Vagina (tissue), 2 donors: Measurements from ENCODE around the gene SOX18.

Experiments
- CTCF ChIP-seq, 3 experiments: fragments of 450-650 bp in 2 of 3; fragments of 200-600 bp in 1 of 3; sonication (generic) in 1 of 3; IDR thresholded peaks; one replicate each; pipeline ENCODE4 v1.5.1; 2017 to 2019; ENCODE audit warnings: antibody characterized with exemption in 3 of 3, mild to moderate bottlenecking in 2 of 3, moderate library complexity in 2 of 3
- POLR2A ChIP-seq, 2 donors: fragments of 450-650 bp; IDR thresholded peaks; one replicate each; pipeline ENCODE4 v1.6.1; 2017; ENCODE audit warnings: antibody characterized with exemption in 2 of 2, mild to moderate bottlenecking in 2 of 2, moderate library complexity in 2 of 2
- POLR2AphosphoS5 ChIP-seq, 2 donors: sonication (generic); formaldehyde crosslinking; IDR thresholded peaks; one replicate each; pipeline ENCODE4 v1.9.0; 2017; ENCODE audit warnings: antibody characterized with exemption in 2 of 2, mild to moderate bottlenecking in 2 of 2, low read depth in 1 of 2; ENCODE audit not compliant: insufficient read depth in 1 of 2

GRCh38 chr20:64051033-64051452, 1.6 kb upstream of the SOX18 start:
- no peak for TF ChIP-seq POLR2A (IDR thresholded peaks at IDR 0.05)
- no peak for TF ChIP-seq CTCF (IDR thresholded peaks at IDR 0.05)
- TF ChIP-seq POLR2AphosphoS5 (IDR thresholded peaks at IDR 0.05; ENCODE audit: insufficient read depth in 1 of 2, low read depth in 1 of 2), result no peak
